Ishikawa (cell line): ENCODE data around the gene MEGF9.

Experiments
- CEBPB ChIP-seq: IDR thresholded peaks from 2 replicates; pipeline ENCODE4 v1.6.1; 2012
- EGR1 ChIP-seq: IDR thresholded peaks from 2 replicates; pipeline ENCODE4 v1.6.1; 2012
- RAD21 ChIP-seq: IDR thresholded peaks from 2 replicates; pipeline ENCODE4 v1.6.1; 2012; ENCODE audit warnings: low read depth
- TAF1 ChIP-seq: IDR thresholded peaks from 2 replicates; pipeline ENCODE4 v1.6.1; 2012; ENCODE audit warnings: low read depth, mild to moderate bottlenecking
- TEAD4 ChIP-seq: IDR thresholded peaks from 2 replicates; pipeline ENCODE4 v1.6.1; 2012

- 0 out of 2 replicates have a peak, but pooled peaks have one; percentile 61 for TF ChIP-seq TAF1
- TF ChIP-seq EGR1: no peak; the same call in 1 of the 2 replicates
- TF ChIP-seq RAD21: no peak
- no peak for TF ChIP-seq CEBPB
- no peak for TF ChIP-seq TEAD4
Observed at GRCh38 chr9:120714088-120714845, at the start of gene MEGF9.
